ENCODE measurements around the gene GATA6. TPM values are rescaled to one million over a fixed set of nuclear protein-coding genes. Genes with fewer than 3 reads are reported as not detected.

Gene GATA6
- 1.7 and 1.9 TPM in 2 replicates for polyA plus RNA-seq (2013)

DNA sequence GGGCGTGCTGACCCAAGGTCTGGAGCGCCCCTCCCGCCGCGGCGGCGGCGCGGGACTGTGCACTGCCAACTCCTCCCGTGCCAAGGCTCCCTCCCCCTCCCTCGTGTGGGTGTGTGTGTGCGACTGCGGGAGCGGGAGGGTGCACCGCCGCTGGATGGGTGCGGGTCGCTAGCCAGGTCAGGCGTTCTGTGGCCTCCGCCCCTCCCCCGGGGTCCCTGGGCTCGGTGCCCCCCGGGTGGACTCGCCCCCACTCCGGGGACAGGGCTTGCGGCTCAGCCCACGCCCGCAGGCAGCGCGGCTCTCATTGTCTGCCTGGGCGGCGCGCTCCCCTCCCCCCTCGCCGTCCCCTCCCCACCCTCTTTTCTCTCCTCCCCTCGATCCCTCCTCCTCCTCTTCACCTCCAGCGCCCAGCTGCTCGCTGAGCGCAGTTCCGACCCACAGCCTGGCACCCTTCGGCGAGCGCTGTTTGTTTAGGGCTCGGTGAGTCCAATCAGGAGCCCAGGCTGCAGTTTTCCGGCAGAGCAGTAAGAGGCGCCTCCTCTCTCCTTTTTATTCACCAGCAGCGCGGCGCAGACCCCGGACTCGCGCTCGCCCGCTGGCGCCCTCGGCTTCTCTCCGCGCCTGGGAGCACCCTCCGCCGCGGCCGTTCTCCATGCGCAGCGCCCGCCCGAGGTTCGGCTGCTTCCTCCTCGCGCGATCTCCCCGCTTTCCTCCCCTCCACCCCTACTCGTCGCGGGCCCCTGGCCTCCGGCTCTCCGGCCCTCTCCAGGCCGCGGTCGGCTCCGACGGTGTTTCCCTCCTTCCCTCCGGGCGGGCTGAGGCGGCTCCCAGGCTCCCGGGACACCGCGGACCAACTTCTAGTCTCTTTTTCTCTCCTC, at the start of gene GATA6:
GATA6 (plus strand) TSS at position 579 of the 878 bp plus-strand sequence. CDS start 1,556 bp downstream, outside the sequence.
- Histone ChIP-seq H2AFZ (ENCODE audit: insufficient read depth, low read length, poor library complexity) (peak within 1 kb of the TSS; percentile 47), H2BK12ac (ENCODE audit: low read length) (no peak within 1 kb of the TSS), H2BK120ac (ENCODE audit: insufficient read depth, low read length, poor library complexity) (no peak within 1 kb of the TSS), H2AK5ac (ENCODE audit: low read length) (no peak within 1 kb of the TSS), H3K36me3 (ENCODE audit: control insufficient read depth in 1 of 2, insufficient read depth in 2 of 2, low read length in 2 of 2) (no peaks in the 10 kb centered on the region), H3K79me2 (ENCODE audit: control insufficient read depth, insufficient read depth, low read length, poor library complexity) (no peaks in the 10 kb centered on the region), H3K4me1 (ENCODE audit: control insufficient read depth in 1 of 2, insufficient read depth in 2 of 2, low read length in 2 of 2) (peaks cover 26 to 30% of the 10 kb centered on the region in 2 experiments), H2BK5ac (ENCODE audit: low read depth, low read length, poor library complexity) (no peak within 1 kb of the TSS), H3K4me2 (ENCODE audit: low read length) (peak within 1 kb of the TSS; percentile 84), H4K12ac (ENCODE audit: low read depth, low read length) (no peak within 1 kb of the TSS), H3K9ac (ENCODE audit: low read length) (no peak within 1 kb of the TSS), H3K4ac (ENCODE audit: low read depth, low read length) (no peak within 1 kb of the TSS), H3K79me1 (ENCODE audit: low read length) (peaks cover 4% of the 10 kb centered on the region), H3K27me3 (ENCODE audit: insufficient read depth, low read length) (peaks cover 90% of the 10 kb centered on the region), H4K91ac (ENCODE audit: low read depth, low read length) (no peak within 1 kb of the TSS), H4K8ac (ENCODE audit: low read depth, low read length) (no peak within 1 kb of the TSS), H3K18ac (ENCODE audit: low read length) (no peak within 1 kb of the TSS), H3K27ac (ENCODE audit: low read depth, low read length) (no peak within 1 kb of the TSS), H3K23ac (ENCODE audit: low read length) (no peak within 1 kb of the TSS), H3K14ac (ENCODE audit: low read length) (no peak within 1 kb of the TSS), H3K4me3 (ENCODE audit: low read depth, low read length) (peak within 1 kb of the TSS; percentile 68), H3K9me3 (ENCODE audit: insufficient read depth, low read depth, low read length) (peaks cover 6% of the 10 kb centered on the region)
- peak; percentile 89 to 94 for DNase-seq
- WGBS (ENCODE audit: extremely low coverage, insufficient coverage, insufficient read length), result no CpG with 5 or more reads among the region's 87 CpGs

DNA sequence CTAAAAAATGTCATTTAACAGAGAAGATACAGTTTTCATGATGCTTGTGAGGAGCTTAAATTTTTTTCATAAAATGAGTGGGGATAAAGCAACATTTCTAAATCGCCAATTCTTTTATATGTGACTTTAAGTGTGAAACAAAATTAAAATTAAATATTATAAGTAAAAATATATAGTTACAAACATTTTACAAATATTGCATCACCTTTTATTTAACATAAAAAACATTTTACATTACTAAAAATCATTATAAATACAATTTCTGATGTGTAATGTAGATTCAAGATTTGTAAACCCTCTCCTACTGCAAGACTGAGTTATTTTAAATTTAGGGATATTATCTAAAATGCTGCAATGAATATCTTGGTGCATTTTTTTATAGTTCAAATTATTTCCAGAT, 44.4 kb upstream of the GATA6 start:
- H3K4ac ChIP-seq (ENCODE audit: low read depth, low read length), result no peak overlapping the region
- no peak overlapping the region for H3K23ac ChIP-seq (ENCODE audit: low read length)
- no peak overlapping the region for H3K4me2 ChIP-seq (ENCODE audit: low read length)
- H4K8ac ChIP-seq (ENCODE audit: low read depth, low read length), result no peak overlapping the region
- H4K12ac ChIP-seq (ENCODE audit: low read depth, low read length), result no peak overlapping the region
- H2BK12ac ChIP-seq (ENCODE audit: low read length), result no peak overlapping the region
- no peak overlapping the region for H2AFZ ChIP-seq (ENCODE audit: insufficient read depth, low read length, poor library complexity)
- H3K27me3 ChIP-seq (ENCODE audit: insufficient read depth, low read length), result no peaks in the 10 kb centered on the region
- H3K9ac ChIP-seq (ENCODE audit: low read length), result no peak overlapping the region
- no peaks in the 10 kb centered on the region for H3K4me1 ChIP-seq (ENCODE audit: control insufficient read depth in 1 of 2, insufficient read depth in 2 of 2, low read length in 2 of 2)
- no peak overlapping the region for H3K4me3 ChIP-seq (ENCODE audit: low read depth, low read length)
- no peak for DNase-seq
- no peaks in the 10 kb centered on the region for H3K36me3 ChIP-seq (ENCODE audit: control insufficient read depth in 1 of 2, insufficient read depth in 2 of 2, low read length in 2 of 2)
- no peak overlapping the region for H2BK5ac ChIP-seq (ENCODE audit: low read depth, low read length, poor library complexity)
- H2BK120ac ChIP-seq (ENCODE audit: insufficient read depth, low read length, poor library complexity), result no peak overlapping the region
- H3K18ac ChIP-seq (ENCODE audit: low read length), result no peak overlapping the region
- no peaks in the 10 kb centered on the region for H3K79me2 ChIP-seq (ENCODE audit: control insufficient read depth, insufficient read depth, low read length, poor library complexity)
- no peaks in the 10 kb centered on the region for H3K9me3 ChIP-seq (ENCODE audit: insufficient read depth, low read depth, low read length)
- WGBS (ENCODE audit: extremely low coverage, insufficient coverage, insufficient read length), result no CpG with 5 or more reads among the region's 1 CpG
- H4K91ac ChIP-seq (ENCODE audit: low read depth, low read length), result no peak overlapping the region
- no peaks in the 10 kb centered on the region for H3K79me1 ChIP-seq (ENCODE audit: low read length)
- H3K14ac ChIP-seq (ENCODE audit: low read length), result no peak overlapping the region
- no peak overlapping the region for H3K27ac ChIP-seq (ENCODE audit: low read depth, low read length)
- H2AK5ac ChIP-seq (ENCODE audit: low read length), result no peak overlapping the region

DNA sequence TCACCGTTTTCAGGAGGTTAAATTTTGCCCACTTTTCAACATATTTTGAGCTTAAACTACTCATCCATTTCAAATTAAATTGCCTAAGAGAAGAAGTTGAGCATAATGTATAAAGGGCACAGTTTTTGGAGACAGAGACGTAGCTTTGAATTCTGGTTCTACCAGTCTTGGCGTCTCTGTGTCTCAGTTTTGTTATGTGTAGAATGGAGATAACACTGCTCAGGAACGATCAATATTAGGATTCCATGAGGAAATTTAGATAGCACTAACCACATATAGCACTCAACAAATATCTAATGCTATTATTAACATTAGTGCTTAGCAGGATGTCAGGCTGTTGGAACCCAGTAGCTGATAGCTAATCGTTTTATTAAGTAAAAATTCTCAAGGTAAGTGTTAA, 40.4 kb upstream of the GATA6 start:
- Histone ChIP-seq H3K4me1 (ENCODE audit: control insufficient read depth in 1 of 2, insufficient read depth in 2 of 2, low read length in 2 of 2) (no peaks in the 10 kb centered on the region), H4K8ac (ENCODE audit: low read depth, low read length) (no peak overlapping the region), H4K91ac (ENCODE audit: low read depth, low read length) (no peak overlapping the region), H2AK5ac (ENCODE audit: low read length) (no peak overlapping the region), H3K79me2 (ENCODE audit: control insufficient read depth, insufficient read depth, low read length, poor library complexity) (no peaks in the 10 kb centered on the region), H2BK120ac (ENCODE audit: insufficient read depth, low read length, poor library complexity) (no peak overlapping the region), H3K27me3 (ENCODE audit: insufficient read depth, low read length) (no peaks in the 10 kb centered on the region), H3K4me3 (ENCODE audit: low read depth, low read length) (no peak overlapping the region), H3K4ac (ENCODE audit: low read depth, low read length) (no peak overlapping the region), H2AFZ (ENCODE audit: insufficient read depth, low read length, poor library complexity) (no peak overlapping the region), H3K23ac (ENCODE audit: low read length) (no peak overlapping the region), H3K9me3 (ENCODE audit: insufficient read depth, low read depth, low read length) (no peaks in the 10 kb centered on the region), H3K4me2 (ENCODE audit: low read length) (no peak overlapping the region), H4K12ac (ENCODE audit: low read depth, low read length) (no peak overlapping the region), H2BK12ac (ENCODE audit: low read length) (no peak overlapping the region), H3K18ac (ENCODE audit: low read length) (no peak overlapping the region), H3K9ac (ENCODE audit: low read length) (no peak overlapping the region), H2BK5ac (ENCODE audit: low read depth, low read length, poor library complexity) (no peak overlapping the region), H3K36me3 (ENCODE audit: control insufficient read depth in 1 of 2, insufficient read depth in 2 of 2, low read length in 2 of 2) (no peaks in the 10 kb centered on the region), H3K27ac (ENCODE audit: low read depth, low read length) (no peak overlapping the region), H3K14ac (ENCODE audit: low read length) (no peak overlapping the region), H3K79me1 (ENCODE audit: low read length) (no peaks in the 10 kb centered on the region)
- peak; percentile 65 to 89 for DNase-seq
- no CpG with 5 or more reads among the region's 5 CpGs for WGBS (ENCODE audit: extremely low coverage, insufficient coverage, insufficient read length)

DNA sequence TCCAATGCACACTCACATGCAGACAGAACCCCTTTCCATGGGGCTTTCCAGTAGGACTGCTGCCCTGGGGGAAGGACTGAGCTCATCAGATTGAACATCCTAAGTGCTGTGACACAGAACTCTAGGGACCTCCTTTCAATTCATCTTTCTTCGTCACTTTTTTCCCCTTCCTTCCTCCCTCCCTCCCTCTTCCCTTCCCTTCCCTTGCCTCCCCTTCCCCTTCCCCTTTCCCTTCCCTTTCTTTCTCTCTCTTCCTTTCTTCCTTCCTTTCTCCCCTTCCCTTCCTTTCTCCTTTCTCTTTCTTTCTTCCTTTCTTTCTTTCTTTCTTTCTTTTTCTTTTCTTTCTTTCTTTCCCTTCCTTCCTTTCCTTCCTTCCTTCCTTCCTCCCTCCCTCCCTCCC, 39.6 kb upstream of the GATA6 start:
- Histone ChIP-seq H3K18ac (ENCODE audit: low read length) (no peak overlapping the region), H3K79me1 (ENCODE audit: low read length) (no peaks in the 10 kb centered on the region), H4K8ac (ENCODE audit: low read depth, low read length) (no peak overlapping the region), H3K14ac (ENCODE audit: low read length) (no peak overlapping the region), H3K4ac (ENCODE audit: low read depth, low read length) (no peak overlapping the region), H3K79me2 (ENCODE audit: control insufficient read depth, insufficient read depth, low read length, poor library complexity) (no peaks in the 10 kb centered on the region), H2BK120ac (ENCODE audit: insufficient read depth, low read length, poor library complexity) (no peak overlapping the region), H3K27ac (ENCODE audit: low read depth, low read length) (no peak overlapping the region), H3K36me3 (ENCODE audit: control insufficient read depth in 1 of 2, insufficient read depth in 2 of 2, low read length in 2 of 2) (no peaks in the 10 kb centered on the region), H4K91ac (ENCODE audit: low read depth, low read length) (no peak overlapping the region), H3K9me3 (ENCODE audit: insufficient read depth, low read depth, low read length) (no peaks in the 10 kb centered on the region), H4K12ac (ENCODE audit: low read depth, low read length) (no peak overlapping the region), H2AK5ac (ENCODE audit: low read length) (no peak overlapping the region), H2AFZ (ENCODE audit: insufficient read depth, low read length, poor library complexity) (no peak overlapping the region), H2BK12ac (ENCODE audit: low read length) (no peak overlapping the region), H3K4me1 (ENCODE audit: control insufficient read depth in 1 of 2, insufficient read depth in 2 of 2, low read length in 2 of 2) (no peaks in the 10 kb centered on the region), H2BK5ac (ENCODE audit: low read depth, low read length, poor library complexity) (no peak overlapping the region), H3K27me3 (ENCODE audit: insufficient read depth, low read length) (no peaks in the 10 kb centered on the region), H3K4me2 (ENCODE audit: low read length) (no peak overlapping the region), H3K9ac (ENCODE audit: low read length) (no peak overlapping the region), H3K4me3 (ENCODE audit: low read depth, low read length) (no peak overlapping the region), H3K23ac (ENCODE audit: low read length) (no peak overlapping the region)
- no peak for DNase-seq
- WGBS (ENCODE audit: extremely low coverage, insufficient coverage, insufficient read length), result 100% methylated on average over 1 of the region's 1 CpG
